GM19324 (cell line): ENCODE data around the gene CST9.
"Not testable (repeated sequence)": the region's sequence is repeated elsewhere in the genome, so short reads cannot be mapped to it uniquely, and the experiment has no call there.

Experiments
- ATAC-seq: cut with Tn5 transposase; IDR thresholded peaks from one replicate; pipeline ENCODE4 v1.9.1; 2021; ENCODE audit warnings: mild to moderate bottlenecking, moderate library complexity; ENCODE audit not compliant: unreplicated experiment, low FRiP score

Gene CST9

DNA sequence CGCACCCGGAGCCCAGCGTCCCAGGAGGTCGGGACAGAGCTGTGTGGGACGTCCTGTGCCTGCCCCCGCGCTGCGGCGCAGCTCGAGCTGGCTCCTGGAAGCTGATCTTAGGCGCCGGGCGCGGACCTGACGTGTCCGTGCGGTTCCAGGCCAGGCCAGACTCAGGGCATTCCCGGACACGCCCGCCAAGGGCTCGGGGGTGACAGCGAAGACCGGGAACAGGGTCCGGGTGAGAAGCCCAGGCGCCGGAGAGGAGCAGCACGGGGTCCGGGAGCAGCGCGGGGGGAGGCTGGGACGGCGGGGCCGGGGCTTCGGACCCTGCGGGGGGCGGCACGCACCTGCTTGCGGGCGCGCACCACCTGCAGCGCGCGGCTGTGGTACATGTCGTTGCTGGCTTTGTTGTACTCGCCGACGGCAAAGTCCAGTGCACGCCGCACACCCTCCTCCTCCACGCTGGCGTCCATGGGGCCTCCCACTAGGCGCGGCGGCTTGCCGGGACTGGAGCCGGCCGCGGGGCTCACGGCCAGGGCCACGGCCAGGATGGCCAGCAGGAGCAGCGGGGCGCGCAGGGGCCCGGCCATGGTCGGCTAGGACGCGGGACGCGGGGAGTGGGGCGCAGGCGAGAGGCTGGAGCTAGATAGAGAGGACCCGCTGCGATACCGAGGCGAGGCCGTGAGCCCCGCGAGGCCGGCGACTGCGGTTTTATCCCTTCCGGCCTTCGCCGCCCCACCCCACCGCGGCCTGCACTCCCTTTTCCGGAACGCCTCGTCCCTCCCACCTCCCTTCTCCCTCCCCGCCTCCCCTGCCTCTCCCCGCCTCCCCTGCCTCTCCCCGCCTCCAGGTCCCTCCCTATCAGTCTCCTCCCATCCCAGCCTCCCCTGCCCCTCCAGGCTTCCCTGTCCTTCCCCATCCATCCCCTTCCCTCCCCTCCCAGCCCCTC lies 31.8 kb upstream of the CST9 start, which contains the start of gene CST3:
Gene CST3, minus strand, starts transcription at position 674 of the 940 bp plus-strand sequence. Its CDS starts 93 bp downstream, at position 581.
- peak; percentile 61 for ATAC-seq

DNA sequence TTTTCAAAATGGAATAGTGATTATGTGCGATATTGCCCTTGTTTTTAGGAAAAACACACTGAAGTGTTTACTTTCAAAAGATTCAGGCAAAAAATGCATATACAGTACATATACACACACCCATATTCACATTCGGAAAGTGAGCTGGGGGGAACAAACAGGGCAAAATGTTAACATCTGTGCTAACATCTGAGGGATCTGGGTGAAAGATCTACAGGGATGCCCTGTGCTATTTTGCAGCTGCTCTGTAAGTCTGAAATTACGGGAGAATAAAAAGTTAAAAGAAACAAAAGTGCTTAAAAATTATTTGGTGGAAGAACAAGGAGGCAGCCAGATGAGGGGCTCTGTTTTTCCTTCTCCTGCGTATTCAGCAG lies 31.2 kb upstream of the CST9 start:
- ATAC-seq, result no peak

DNA sequence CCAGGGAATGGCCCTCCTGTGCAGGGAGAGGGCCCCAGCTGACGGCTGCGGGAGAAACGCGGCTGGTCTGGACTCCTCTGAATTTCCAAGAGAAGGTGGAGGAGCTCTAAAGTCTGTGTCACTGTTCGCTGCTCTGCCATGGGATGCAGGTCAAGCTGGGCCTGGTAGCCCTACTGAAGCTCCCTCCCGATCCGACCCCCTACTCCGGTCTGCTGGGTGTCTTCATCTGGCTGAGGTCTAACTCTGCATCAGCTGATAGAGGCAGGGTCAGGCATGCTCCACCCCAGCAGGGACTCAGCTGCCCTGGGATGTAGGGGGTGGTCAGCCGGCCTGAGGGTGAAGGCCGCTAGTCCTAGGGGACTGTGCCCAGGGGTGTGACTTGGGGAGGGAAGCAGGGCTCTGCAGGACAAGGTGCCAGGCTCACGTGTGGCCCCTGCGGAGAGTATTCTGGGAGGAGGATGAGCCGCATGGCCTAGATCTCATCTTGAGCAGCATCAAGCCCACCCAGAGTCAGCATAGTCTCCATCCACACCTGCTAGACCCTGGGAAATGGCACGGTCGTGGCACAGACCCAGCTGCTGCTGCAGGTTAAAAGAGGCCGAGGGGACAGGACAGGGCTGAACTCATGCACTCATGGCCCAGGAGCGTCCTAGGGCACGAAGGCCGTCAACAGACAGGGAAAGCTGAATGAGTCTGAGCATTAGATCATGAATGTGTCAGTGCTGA lies 30.6 kb upstream of the CST9 start:
- no peak for ATAC-seq

DNA sequence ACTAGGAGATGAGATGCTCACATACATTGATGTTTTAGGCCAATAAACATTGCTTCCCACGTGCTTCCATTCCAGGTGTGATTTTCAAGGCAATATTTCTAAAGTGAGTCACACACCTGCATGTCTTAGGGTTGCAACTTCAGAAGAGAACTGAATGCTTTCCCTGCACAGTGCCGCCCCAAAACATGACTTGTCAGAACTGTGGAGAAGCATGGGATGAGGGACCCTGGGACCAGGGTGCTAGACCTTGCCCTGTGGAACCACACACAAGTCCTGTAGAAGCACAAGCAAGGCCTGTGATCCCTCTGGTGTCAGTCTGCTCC lies 30.0 kb upstream of the CST9 start:
- ATAC-seq, result not testable (repeated sequence)

DNA sequence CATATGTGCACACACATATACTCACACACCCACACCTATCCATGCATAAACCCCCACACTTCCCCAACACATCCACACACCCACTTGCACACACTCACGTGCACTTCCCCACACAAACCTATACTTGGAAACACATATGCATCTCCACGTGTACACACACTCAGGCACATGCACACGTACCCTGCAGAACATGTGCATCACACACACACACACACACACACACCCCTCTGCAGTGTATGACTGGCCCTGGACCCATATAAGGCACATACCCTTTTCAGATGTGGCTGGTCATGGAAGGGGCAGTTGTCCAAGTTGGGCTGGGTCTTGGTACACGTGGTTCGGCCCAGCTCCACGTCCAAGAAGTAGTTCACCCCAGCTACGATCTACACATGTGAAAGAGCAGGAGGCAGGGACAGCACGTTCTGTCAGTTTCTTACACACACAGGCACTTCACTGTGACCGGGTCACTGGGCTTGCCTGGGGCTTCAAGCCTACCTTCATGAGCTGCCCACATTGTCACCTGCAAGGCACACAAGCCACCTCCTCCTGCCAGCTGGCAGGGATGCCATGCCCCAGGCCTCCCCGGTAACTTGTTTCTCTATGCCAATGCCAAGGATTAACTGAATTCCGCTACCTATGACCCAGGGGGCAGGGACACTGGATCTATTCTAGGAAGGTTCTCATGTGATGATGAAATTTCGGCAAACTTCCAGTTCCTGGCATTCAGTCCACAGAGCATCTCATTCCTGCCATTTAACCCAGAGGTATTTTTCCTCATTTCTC lies 29.5 kb upstream of the CST9 start:
- ATAC-seq, result no peak

DNA sequence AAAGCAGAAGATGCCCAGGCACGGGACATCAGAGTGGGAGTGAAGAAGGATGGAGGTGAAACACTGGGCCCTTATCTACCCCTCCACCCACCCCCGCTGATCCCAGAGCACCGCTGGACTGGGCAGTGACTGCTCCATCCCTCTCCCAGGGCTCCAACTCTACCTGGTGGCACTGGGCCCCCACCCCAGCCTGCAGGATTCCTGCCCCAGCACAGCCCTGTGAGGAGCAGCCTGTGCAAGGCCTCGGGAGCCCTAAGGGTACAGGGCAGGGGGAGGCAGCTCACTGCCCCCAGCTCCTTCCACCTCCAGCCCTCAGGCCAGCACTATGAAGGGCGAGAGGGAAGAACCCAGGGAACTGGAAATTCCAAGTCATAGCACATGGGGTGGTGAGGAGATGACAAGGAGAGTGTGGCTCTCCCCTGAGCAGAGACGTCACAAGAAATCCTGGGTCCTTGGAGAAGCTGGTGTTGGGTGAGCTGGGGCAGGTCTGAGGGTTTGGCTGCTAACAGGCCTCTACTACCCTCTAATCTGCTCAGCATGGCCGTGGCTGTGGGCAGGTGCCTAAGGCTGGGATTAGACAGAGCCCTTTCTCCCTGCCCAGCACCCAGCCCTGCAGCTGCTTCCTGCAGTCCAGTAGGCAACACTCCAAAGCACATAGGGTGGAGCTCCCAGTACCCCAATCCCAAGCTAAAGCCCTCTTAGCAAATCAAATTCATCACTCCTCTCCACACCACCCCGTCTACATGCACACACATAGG lies 28.5 kb upstream of the CST9 start:
- ATAC-seq, result no peak

DNA sequence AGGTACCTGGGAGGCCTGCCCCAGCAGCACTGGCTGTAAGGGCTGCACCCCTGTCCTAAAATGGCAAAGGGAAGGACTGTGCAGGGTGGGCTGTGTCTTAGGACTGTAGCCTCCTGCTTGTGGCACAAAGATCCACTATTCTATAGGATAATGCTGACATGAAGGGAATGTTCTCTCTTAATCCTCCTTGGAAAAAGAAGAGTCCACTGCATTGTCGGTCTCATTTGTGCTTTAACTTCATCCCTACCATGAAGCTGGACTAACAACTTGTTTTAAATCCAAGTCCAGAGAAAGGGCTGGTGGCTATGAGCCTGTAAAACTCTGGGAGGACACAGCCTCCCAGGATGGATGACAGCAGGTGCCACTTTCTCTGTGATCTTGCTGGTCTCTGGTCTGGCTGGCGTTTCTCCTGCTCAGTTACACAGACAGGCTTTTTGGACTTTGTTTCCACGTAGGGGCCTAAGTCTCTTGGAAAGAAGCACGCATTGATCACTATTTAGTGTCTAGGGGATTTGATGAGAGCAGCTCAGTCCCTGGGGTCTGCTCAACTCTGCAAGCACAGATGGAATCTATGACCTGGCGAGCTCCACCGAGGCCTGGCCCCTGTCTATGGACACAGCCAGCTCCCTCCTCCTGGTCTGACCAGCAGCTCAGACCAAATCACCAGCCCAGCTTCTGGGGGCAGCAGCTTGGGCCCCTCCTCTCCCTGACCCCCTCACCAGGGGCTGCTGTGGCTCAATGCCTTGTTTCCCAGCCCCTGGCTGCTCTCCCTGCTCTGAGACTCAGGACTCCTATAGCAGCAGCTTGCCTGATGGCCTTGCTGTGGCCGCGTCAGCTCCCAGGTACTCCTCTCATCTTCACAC lies 27.2 kb upstream of the CST9 start:
- ATAC-seq, result no peak

DNA sequence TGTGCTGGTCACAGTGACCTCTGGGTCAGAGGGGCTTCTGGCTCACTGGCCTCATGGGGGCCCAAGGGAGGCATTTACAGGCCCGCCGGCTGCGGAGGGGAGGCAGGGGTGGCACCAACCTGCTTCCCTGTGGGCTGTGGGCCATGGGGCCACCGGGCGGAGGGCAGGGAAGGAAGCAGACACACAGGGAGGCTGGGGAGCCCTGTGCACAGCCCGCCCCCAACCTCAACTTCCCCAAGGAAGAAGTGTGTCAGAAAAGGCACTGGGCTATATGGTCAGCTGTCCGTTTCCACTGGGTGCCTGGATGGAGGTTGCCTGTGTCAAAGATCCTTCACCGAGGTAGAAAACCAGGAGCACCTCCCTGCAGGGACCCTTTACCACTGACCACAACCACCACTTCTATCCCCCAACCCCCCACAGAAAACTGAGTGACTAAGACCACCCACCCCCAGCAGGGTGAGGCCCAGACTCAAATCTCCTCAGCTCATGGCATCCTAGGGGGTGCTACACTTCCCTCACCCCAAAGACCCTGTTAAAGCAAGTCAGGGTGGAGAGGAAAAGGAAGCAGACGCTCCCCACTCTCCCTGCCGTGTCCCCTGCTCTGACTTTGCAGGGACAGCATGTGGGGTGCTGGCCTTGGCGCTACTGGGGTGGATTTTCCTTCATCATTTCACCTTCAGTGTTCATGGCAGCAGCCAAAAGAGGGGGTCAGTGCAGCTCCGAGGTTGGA lies 26.4 kb upstream of the CST9 start:
- ATAC-seq, result no peak

DNA sequence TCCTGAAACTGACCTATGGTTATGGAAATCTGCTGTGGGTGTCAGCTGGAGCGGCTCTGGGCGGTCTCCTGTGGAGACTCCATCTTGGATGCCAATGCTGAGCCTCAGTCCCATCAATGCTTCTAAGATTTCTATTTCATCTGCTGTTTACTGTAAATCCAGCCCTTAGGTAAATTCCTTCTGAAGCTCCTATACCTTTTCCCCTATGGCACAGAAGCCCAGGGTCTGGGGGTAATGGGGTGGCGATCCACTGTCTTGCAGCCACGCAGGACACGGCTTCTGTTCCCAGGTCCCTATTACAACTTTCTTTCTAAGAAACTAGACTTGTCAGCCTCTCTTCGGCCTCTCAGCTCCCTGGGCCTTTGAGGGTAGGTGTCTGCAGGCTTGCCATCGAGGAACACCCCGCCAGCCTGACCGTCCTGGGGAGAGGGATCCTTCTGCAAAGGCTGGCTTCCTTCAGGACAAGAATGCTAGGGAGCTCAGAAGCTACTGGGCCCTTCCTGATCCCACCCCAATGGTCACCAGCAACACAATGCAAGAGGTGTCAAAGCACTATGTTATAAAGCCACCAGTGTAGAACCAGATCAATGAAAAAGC lies 25.6 kb upstream of the CST9 start:
- ATAC-seq, result no peak

DNA sequence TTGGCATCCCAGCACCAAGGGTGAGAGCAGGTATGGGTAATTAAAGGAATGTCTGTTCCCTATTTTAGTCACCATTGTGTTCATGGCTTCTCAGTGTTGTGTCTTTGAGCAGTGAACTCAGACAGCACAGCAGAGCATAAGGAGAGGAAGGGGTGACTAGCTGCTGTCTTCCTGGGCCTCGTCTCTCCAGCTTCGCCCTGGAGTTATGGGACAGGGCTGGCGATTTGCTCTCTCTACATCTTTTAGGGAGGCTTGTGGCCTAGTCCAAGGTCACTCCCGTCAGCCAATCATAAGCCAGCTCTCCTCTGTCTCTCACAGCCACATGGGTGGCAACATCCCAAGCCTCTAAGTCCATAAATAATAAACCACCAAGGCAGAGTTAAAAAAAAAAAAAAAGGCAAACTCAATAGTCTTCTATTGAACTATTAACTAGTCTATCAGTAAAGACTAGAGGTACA lies 24.7 kb upstream of the CST9 start:
- no peak for ATAC-seq

DNA sequence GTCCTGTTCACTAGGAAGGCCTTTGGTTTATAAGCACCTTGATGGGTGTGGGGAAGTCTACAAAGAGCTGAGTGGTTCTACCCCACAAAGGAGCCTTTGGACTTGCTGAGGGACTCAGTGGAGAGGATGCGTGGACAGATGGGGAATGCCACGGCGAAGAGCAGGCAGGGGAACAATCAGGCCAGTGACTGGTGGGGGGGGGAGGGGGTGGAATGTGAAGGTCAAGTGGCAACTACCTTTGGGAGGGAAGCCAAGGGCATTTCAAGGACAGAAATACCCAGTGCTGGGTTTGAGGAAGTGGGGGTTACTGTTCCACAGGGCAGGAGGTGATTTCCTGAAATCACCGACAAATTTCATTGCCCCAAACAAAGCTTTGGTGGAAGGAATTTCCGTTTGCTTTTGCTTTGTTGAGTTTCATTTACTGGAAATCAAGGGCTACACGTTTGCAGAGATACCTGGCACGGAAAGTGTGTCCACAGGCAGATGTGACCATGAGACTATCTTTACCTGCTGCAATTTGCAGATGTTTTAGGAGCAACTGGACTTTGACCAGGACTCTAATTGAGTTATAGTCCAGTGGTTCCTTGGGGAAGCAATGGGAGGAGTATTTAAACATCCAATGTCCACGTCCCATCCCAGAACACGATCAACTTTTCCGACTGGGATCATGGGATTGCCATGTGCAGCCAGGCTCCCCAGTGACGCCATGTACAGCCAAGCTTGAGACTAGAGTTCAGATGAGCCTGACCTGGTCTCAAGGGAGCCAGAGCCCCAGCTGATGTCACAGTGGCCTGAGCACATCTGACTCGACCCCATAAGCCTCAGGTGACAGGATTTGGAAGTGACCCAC lies 24.1 kb upstream of the CST9 start:
- ATAC-seq, result no peak

DNA sequence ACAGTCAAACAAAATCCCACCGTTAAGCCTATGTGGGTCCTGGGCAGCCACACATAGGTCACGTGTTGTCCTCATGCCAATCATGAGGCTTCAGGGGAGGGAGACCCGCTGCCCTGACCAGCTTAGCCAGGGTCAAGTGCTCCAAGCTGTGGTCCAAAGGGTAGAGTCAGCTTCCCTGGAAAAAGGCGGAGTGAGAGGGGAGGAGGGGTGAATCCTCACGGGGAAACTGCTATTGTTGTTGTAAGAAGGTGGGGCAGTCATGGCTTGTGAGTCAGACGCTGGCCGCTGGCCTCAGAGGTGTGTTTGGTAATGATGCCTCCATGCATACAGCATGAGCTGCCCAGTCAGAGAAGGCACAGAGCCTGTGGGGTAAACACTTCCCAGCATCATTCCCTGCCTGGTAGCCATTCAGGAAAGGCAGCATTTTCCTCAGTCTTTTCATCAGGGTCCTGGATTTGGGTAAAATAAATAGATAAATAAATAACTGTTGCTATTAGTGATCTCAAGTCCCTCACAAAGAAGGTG lies 23.4 kb upstream of the CST9 start:
- no peak for ATAC-seq

DNA sequence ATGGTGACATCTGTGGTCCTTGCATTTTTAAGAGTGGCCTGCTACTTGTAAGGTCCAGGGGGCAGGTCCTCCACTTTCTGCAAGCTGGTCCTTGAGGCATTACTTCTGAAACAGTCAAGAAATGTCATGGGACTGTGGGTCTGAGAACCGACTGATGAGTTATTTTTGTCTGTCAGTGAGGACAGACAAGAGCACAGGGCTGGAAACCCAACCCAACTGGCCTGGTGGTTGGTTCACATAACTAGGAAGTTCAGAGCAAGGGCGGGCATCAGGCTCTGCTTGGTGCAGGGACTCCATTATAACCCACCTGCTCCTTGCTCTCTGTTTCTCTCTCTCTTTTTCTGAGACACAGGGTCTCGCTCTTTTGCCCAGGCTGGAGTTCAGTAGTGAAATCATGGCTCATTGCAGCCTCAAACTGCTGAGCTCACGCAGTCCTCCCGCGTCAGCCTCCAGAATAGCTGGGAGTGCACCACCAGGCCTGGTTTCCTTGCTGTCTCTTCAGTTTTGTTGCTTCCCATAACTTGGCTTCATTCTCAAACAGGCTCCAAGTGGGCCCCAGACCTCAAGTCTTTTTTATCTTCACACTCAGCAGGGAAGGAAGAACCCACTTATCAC lies 22.8 kb upstream of the CST9 start:
- ATAC-seq, result no peak

DNA sequence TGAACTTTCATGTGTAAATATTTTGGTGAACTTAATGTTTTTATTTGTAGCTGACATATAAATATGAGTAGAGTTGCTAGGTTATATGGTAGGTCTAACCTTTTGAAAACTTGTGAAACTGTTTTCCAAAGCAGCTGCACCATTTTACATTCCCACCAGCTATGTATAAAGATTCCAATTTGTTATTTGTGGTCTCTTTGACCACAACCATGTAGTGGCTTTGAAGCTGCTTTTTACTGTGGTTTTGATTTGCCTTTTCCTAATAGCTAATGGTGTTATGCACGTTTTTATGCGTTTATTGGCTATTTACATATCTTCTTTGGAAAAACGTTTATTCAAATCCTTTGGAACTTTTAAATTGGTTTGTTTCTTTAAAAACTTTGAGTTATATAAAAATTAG lies 21.8 kb upstream of the CST9 start:
- no peak for ATAC-seq

DNA sequence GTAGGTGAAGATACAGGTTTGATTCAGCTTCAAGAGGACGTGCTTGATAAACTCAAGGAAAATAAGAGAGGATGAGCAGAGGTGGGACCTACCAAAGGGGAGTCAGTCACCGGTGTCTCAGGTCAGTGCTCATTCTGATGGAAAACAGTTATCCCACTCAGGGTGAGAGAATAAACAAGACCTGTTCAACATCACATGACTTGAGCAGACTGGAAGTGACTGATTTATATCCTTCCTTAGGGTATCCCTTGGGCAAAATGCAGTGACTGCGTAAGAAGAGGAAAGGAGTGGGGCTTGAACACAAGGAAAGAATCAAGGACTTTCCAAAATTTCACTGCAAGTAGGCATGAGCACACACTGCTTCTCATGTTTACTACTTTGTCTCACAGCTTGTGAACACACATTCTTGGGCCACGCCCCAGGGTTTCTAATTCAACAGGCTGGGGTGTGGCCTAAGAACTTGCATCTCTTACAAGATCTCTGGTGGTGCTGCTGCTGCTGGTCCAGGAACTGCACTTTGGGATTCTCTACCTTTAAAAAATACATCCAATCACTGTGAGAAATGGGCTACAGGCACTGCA lies 20.4 kb upstream of the CST9 start:
- no peak for ATAC-seq

DNA sequence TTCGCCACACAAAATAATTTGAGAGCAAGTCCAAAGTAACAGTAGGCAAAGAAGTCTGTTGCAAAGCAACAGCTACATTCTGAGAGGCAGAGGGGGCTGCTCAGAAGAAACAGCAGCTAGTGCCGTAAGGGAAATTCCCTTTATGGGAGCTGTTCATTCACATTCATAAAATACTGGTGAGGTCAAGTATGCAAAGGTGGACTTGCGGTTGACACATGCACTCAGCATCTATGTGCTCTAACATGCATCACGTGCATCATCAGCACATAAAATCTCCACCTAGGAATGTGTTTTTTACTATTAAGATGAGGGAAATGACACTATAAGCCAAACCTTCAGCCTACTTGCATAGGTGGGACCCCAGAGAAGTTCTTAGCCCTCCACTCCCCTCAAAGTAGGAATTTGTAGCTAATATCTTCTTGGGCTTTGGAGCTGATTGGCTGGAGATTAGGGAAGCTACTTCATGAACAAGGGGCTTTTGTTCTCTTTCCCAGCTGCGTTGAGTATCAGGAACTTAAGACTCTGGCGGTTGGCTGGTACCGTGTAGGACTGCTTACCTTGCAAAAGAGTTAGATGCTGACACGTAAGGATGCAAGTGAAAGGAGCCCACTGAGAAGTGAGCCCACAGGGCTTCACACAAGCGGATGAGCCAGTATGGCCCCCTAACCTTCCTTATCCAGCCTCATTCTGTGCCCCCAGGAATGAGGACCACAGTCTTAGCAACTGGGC lies 19.7 kb upstream of the CST9 start:
- no peak for ATAC-seq
